ENCODE data around the gene SH3BP4. TPM values are rescaled to one million over a fixed set of nuclear protein-coding genes. Genes with fewer than 3 reads are reported as not detected.
A peak's percentile ranks its signal among the peaks of the same experiment; 100 is the strongest.

SH3BP4 gene
- total RNA-seq, 4 donors from 2014 or later: 11.0 to 22.9 (median 18.7) TPM

GRCh38 chr2:234986876-234987720 lies 35.3 kb downstream of the SH3BP4 start:
- whole genome bisulfite sequencing, 2 donors: 81 to 84% methylated on average over 14 to 16 of the region's 17 CpGs
- no peaks in the 10 kb centered on the region for H3K9me3 ChIP-seq
- no peak overlapping the region for H3K4me3 ChIP-seq
- H3K4me1 ChIP-seq: peaks cover 0 to 49% (median 16%) of the 10 kb centered on the region in 3 donors
- intact Hi-C loops (cut with DNase I): no loop called here
- no peak for DNase-seq
- no peaks in the 10 kb centered on the region for H3K27me3 ChIP-seq
- H3K36me3 ChIP-seq: no peaks in the 10 kb centered on the region
- H3K27ac ChIP-seq: no peak overlapping the region
- TF ChIP-seq, protein P1, sequence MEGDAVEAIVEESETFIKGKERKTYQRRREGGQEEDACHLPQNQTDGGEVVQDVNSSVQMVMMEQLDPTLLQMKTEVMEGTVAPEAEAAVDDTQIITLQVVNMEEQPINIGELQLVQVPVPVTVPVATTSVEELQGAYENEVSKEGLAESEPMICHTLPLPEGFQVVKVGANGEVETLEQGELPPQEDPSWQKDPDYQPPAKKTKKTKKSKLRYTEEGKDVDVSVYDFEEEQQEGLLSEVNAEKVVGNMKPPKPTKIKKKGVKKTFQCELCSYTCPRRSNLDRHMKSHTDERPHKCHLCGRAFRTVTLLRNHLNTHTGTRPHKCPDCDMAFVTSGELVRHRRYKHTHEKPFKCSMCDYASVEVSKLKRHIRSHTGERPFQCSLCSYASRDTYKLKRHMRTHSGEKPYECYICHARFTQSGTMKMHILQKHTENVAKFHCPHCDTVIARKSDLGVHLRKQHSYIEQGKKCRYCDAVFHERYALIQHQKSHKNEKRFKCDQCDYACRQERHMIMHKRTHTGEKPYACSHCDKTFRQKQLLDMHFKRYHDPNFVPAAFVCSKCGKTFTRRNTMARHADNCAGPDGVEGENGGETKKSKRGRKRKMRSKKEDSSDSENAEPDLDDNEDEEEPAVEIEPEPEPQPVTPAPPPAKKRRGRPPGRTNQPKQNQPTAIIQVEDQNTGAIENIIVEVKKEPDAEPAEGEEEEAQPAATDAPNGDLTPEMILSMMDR (IDR thresholded peaks at IDR 0.05): no peak
- no peak for TF ChIP-seq POLR2A (IDR thresholded peaks at IDR 0.05)

DNA sequence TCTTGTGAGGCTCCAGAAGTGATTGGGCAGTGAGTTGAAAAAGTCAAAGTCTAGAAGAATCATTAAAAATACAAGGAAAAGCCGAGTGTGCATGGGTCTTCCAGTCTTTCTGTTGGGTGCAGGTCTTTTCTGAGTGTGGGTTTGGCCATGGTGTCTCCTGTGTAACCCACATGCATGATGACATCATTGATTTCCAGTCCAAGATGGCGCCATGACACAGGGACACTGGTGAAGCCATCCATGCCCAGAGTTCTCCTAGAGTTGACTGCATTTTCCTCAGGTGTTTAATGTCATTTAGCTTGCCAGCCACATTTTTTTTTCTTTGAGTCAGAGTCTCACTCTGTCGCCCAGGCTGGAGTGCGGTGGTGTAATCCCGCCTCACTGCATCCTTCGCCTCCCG lies 35.9 kb downstream of the SH3BP4 start:
- no peak for DNase-seq
- WGBS, 2 donors: 95 to 97% methylated on average over 7 of the region's 7 CpGs

DNA sequence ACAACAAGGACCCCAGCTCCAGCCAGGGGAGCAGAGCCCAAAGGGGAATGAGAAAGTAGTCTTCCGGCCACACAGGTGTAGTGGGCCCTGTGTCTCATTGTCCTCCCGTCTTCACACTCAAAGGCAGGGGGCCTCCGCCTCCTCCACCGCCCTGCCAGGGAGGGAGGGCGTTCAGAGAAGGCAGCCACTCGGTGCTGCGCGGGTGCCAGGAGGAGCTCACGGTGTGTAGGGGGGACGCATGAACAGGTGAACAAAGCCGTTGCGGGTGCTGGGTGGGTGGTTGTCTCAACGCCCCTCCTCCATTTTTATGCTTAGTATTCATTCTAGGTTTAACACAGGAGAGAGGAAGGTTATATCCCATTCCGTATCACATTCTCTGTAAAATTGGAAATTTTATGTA lies 36.7 kb downstream of the SH3BP4 start:
- no peak overlapping the region for H3K4me3 ChIP-seq
- H3K9me3 ChIP-seq: no peaks in the 10 kb centered on the region
- H3K36me3 ChIP-seq: no peaks in the 10 kb centered on the region
- intact Hi-C loops (cut with DNase I): no loop called here
- WGBS, 2 donors: 92 to 93% methylated on average over 13 to 14 of the region's 14 CpGs
- H3K27ac ChIP-seq: peak overlapping the region in 3 of 4 donors; percentile 27 to 50 (median 44)
- H3K4me1 ChIP-seq: peaks cover 0 to 47% (median 11%) of the 10 kb centered on the region in 3 donors
- no peak for DNase-seq
- no peaks in the 10 kb centered on the region for H3K27me3 ChIP-seq
- no peak for TF ChIP-seq POLR2A (IDR thresholded peaks at IDR 0.05)
- TF ChIP-seq, protein P1 (IDR thresholded peaks at IDR 0.05): no peak

More for the DNA sequence above, 35.9 kb downstream of the SH3BP4 start:
- TF ChIP-seq, protein P1 (IDR thresholded peaks at IDR 0.05): no peak
- no peak for TF ChIP-seq POLR2A (IDR thresholded peaks at IDR 0.05)
- intact Hi-C loops (cut with DNase I): no loop called here
- no peaks in the 10 kb centered on the region for H3K36me3 ChIP-seq
- peaks cover 0 to 49% (median 13%) of the 10 kb centered on the region in 3 donors for H3K4me1 ChIP-seq
- no peak overlapping the region for H3K4me3 ChIP-seq
- no peaks in the 10 kb centered on the region for H3K9me3 ChIP-seq
- no peak overlapping the region for H3K27ac ChIP-seq
- no peaks in the 10 kb centered on the region for H3K27me3 ChIP-seq

GRCh38 chr2:234989183-234989701 lies 37.4 kb downstream of the SH3BP4 start:
- Histone ChIP-seq H3K4me3 (no peak overlapping the region), H3K27ac (peak overlapping the region in 3 of 4 donors; percentile 27 to 50 (median 44)), H3K9me3 (no peaks in the 10 kb centered on the region), H3K36me3 (no peaks in the 10 kb centered on the region), H3K4me1 (peaks cover 0 to 42% (median 6%) of the 10 kb centered on the region in 3 donors), H3K27me3 (no peaks in the 10 kb centered on the region)
- 25 to 28% methylated on average over 12 to 13 of the region's 13 CpGs for WGBS, 2 donors
- no peak for TF ChIP-seq POLR2A (IDR thresholded peaks at IDR 0.05)
- TF ChIP-seq, protein P1 (IDR thresholded peaks at IDR 0.05): peak in 1 of 6 experiments; percentile 9
- intact Hi-C loops (cut with DNase I): no loop called here
- DNase-seq: no peak

- 67 to 97% methylated on average over 3 to 4 of the region's 7 CpGs for WGBS, 2 donors
- H3K4me3 ChIP-seq: no peak overlapping the region
- no peaks in the 10 kb centered on the region for H3K9me3 ChIP-seq
- intact Hi-C loops (cut with DNase I): no loop called here
- no peaks in the 10 kb centered on the region for H3K27me3 ChIP-seq
- no peak overlapping the region for H3K27ac ChIP-seq
- H3K4me1 ChIP-seq: peaks cover 0 to 46% (median 6%) of the 10 kb centered on the region in 3 donors
- peaks cover 0 to 3% (median 0%) of the 10 kb centered on the region in 3 donors for H3K36me3 ChIP-seq
- no peak for DNase-seq
- TF ChIP-seq, protein P1 (IDR thresholded peaks at IDR 0.05): no peak
Observed at GRCh38 chr2:234990300-234990699, 38.5 kb downstream of the SH3BP4 start.

Measured in esophagus squamous epithelium (tissue), 5 donors.